ENCODE measurements around the gene ATP8A2.

ATP8A2 gene

DNA sequence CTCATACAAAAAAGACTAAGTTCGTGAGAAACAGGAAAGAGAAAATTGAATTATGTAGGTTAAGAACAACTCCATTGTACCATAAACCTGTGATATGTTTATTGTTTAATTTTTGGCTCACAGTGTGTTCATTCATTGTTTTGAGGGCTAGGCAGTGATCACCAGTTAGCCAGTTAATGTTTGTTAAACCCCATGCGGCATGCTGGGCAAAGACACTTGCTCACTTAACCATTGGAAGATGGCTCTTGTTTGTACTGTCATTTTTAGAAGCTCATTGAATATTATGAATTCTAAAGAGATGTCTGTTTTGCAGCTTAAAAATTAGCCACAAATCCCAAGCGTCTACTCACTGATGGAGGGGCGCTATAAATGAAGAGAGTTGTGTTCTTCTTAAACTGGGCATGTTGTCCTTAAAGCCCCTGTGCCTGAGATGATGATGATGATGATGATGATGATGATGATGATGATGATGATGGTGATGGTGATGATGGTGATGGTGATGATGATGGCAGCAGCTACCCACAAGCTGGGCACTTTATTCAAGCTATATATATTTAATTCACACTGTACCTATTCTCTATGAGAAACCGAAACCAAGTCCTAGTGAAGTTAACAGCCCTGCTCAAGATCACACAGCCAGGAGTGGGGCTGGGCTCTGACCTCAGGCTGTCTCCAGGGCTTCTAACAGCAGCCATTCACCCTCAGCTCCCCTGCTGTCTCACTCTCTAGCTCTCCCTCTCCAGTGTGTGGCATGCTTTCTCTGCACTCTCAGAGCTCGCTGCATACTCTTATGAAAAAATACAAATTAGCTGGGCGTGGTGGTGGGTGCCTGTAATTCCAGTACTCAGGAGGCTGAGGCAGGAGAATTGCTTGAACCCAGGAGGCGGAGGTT is 510.9 kb downstream of the ATP8A2 start:
- DNase-seq (ENCODE audit: low read depth in 2 of 2), result no peak

DNA sequence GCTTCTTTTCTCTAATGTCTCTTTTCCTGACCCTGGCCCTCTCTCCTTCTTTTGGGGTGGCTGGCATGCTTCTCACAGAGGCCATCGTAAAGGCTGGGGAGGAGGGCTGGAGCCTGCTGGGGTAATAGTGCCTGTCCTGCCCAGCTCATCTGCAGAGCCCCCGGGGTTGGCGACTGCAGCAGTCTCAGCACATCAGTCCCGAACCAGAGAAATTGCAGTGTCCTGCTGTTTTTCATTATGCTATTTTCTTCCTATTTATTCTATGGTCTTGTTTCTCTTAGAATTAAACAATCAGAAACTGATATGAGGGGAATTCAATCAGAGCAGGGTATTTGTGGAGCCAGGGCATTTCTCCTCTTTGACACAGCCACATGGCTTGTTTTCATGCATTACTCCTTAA is 513.6 kb downstream of the ATP8A2 start:
- DNase-seq (ENCODE audit: low read depth in 2 of 2), result no peak

DNA sequence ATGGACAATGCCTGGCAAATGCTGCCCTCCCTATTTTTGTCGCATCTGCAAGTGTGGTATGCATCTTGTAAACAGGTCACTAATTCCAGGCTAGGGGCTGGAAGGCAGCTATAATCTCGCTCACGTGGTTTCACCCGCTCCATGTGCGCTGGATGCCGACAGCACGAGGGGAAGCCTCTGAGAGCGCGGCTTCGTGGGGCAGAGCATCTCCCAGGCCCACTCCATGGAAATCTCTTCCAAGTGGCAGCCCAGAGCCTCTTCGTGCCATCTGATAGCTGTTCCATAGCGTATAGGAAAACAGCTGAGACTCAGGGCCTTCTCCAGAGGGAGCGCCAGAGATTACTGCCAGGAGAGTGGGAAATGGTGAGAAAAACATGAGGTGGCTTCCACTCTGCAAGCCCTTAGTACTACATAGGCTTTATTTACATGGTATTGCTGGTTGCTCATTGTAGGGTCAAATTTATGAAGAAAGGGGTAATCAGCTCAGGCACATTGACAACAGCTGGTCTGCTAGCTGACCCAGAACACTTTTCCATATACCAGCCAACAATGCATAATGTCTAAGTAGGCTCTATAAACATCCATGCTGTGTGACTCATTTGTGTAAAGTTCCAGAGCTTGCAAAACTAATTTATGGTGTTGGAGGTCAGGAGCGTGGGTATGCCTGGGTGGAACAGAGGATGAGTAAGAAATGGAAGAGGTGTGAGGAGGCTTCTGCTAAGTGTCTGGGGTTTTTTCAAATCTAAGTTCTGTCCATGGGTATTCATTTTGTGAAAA is 514.9 kb downstream of the ATP8A2 start:
- no peak for DNase-seq (ENCODE audit: low read depth in 2 of 2)

DNA sequence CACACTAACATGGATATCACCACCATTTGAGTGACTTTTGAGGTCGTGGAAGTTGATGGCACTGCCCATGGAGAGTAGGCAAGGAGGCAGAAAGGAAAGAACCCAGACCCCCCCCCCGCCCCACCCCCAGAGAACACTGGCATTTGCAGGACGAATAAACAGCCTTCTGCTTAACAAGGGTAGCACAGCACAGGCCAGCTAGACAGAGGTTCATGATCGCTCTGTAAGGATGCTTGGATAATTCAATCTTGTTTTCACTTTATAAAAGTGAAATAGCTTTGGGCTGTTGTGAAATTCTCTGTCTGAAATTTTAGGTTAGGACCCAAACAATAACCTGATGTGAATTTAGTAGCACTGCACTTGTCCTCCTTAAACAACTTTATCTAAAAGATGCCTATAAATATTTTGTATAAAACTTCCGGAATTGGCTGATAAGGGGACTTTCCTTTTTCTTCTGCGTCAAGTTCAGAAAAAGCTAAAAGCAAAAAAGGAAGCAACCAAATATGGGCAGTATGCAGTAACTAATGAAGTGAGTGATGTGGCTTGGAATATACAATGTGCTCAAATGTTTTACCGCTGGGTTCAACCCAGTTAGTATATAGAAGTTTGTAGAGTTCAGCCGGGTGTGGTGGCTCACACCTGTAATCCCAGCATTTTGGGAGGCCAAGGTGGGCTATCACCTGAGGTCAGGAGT is 516.3 kb downstream of the ATP8A2 start:
- no peak for DNase-seq (ENCODE audit: low read depth in 2 of 2)

DNA sequence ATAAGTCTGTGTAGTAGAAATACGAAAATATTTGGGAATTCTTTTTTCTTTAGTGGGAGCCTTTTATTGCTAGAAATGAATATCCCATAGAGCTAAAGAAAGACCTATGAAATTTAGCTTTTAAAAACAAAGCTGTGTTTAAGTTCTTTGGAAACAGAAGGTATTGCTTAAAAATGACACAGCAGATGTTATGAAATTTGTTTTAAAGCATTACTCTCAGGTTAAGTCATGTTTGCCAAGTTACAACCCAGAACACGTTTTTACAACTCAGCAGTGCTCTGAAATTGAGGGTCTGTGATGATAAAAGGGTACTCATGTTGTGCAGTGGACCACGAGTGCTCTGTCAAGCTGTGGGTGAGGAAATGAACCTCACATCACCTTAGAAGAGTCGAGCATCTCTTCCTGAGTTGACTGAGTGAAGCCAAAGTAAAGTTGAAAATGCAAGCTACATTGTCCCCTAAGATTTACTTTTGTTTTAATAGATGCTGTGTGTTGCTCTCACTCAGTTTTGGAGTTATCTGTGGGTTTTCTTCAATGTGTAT is 519.0 kb downstream of the ATP8A2 start:
- DNase-seq (ENCODE audit: low read depth in 2 of 2), result no peak

DNA sequence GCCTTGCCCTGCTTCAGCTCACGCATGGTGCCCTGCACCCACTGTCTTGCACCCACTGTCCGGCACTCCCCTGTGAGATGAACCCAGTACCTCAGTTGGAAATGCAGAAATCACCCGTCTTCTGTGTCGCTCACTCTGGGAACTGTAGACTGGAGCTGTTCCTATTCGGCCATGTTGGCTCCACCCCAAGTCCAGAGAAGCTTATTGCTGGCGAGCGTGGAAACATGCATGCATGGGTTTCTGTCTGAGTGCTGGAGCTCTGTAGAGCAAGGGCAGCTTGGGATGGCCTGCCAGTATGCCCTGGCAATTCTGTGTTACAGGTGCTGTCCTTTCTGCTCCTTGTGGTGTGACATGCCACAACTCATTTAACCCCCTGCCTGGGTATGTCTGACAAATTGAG is 527.2 kb downstream of the ATP8A2 start:
- no peak for DNase-seq (ENCODE audit: low read depth in 2 of 2)

DNA sequence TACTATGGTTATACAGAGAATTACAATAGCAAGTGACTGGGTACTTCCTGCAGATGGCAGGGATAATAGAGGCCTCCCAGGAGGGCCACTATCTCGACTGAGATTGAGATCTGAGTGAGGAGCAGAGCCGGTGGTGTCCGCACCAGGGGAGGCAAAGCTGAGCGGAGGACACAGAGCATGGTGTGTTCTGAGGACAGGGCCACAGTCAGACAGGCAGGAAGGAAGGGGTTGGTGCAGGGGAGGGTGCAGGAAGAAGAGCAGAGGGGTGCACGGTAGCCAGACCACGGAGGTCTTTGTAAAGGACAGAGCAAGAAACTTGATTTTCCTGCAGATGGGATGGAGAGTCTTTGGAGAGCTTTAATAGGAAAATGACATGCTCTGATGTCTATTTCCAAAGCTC is 527.7 kb downstream of the ATP8A2 start:
- DNase-seq (ENCODE audit: low read depth in 2 of 2), result no peak

DNA sequence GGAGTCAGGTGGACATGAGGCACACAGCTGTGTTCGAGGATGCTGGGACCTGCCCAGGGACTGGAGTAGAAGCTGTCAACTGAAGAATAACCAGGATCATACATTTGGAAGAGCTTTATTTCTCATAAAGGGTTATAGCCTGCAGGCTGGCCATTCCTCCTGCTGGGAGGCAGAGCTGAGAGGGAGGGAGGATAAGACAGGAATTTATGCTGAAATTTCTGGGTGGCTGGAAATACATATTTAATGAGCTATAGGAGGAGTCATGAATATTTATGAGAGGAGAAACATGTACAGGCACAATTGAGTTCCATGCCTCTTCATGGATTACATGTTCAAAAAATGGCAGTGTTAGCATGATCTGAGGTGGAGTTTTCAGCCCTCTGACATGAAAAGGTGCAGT is 528.2 kb downstream of the ATP8A2 start:
- DNase-seq (ENCODE audit: low read depth in 2 of 2), result no peak

DNA sequence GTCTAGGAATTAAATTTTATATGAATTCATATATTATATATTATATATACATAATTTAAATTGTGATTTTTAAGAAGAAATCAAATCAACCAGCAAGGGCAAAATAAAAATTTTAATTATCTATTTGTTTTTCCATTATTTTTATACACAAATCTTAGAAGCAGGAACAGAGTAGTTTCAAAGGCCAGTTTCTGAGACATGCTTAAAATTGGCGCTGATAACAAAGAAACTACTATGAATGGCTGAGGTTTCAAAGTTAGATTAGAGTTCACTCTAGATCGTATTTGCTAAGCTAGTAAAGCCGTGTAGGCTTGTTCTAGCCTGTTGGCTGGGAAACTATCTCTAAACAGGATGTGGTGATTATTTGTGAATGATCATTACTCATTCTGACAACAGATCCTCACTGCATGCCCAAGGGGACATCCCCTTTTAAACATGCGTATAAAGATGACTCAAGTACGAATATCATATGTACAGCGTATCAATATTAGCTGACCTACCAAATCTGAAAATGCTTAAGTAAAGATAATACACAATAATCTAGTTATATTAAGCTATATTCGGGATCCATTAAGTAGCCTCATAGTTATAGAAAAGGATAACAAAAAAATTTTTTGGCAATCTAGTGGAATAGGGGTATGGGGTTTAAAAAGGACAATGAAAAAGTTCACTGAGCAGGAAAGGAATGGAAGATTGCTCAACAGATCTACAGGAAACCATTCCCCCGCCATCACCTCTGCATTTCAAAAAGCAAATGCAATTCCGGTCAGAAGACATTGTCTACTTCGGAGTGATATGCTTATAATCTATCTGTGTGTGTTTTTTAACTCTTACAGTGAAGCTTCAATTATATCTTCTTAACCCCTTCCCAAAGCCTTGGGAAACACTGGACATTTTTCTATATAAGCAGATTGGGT is 529.9 kb downstream of the ATP8A2 start:
- DNase-seq (ENCODE audit: low read depth in 2 of 2), result peak in 1 of 2 donors; percentile 10

DNA sequence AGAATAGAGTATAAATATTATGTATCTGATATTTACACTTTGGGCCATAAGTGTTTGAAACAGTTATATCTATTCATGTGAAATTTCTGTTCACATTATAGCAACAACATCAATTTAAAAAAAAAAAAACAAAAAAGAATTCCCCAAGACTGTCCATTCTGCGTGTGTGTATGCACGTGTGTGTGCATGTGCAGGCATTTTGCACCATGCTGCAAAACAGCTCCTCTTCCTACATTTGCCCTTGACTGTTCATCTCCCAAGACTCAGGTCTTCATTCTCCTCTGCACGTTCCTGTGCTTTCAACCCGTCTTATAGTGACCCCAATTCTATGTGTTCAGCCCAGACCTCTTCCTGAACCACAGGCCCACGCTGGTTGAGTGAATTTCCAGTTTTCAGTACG is 530.7 kb downstream of the ATP8A2 start:
- no peak for DNase-seq (ENCODE audit: low read depth in 2 of 2)

DNA sequence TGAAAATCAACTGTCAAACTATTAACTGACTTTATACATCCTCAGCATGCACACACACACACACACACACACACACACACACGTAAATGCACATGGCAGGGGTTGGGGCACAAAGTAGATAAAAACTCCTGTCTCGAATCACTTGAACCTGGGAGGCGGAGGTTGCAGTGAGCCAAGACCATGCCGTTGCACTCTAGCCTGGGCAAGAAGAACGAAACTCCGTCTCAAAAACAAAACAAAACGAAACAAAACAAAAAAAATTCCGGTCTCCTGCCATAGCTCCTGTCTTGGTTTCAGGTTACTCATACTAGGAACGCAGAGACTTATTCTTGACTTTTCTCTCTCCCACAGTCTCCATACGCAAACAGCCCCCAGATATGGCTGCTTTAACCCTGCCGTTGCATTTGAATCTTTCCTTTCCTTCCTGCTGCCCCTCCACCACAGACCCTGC is 531.1 kb downstream of the ATP8A2 start:
- DNase-seq (ENCODE audit: low read depth in 2 of 2), result no peak

DNA sequence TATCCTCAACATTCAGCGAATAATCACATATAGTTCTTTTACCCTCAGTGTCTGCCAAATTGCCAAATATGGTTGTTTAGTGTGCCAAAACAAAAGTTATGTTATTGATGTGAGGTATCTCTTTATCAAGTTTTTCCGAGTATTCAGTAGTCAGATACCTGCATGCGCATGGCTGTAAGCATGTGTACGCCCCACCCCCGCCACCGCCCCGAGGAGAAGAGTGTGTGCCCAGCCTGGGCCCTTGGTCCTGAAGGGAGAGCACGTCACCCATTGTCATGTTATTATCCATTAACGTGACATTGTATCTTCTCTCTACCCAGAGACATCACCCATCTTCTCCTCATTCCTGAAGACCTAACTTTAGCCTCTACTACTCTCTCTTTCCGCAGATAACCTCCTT is 533.1 kb downstream of the ATP8A2 start:
- no peak for DNase-seq (ENCODE audit: low read depth in 2 of 2)

DNA sequence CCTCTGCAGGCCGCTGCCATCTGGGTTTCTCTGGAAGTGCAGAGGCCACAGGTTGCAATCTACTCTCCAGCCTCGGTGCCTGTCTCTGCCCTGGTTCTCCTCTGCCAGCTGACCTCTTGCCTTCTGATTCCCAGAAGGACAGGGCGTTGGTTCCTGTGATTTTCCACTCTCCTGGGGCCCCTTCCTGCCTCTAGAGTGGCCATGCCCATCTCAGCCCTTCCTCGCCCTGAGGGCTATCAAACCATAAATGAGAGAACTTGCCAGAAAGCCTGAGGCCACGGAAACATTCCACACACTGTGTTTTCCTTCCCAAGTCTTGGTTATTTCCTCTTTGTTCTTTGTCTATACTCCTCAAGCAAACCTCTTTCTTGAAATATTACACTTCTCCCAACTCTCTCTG is 533.8 kb downstream of the ATP8A2 start:
- no peak for DNase-seq (ENCODE audit: low read depth in 2 of 2)

DNA sequence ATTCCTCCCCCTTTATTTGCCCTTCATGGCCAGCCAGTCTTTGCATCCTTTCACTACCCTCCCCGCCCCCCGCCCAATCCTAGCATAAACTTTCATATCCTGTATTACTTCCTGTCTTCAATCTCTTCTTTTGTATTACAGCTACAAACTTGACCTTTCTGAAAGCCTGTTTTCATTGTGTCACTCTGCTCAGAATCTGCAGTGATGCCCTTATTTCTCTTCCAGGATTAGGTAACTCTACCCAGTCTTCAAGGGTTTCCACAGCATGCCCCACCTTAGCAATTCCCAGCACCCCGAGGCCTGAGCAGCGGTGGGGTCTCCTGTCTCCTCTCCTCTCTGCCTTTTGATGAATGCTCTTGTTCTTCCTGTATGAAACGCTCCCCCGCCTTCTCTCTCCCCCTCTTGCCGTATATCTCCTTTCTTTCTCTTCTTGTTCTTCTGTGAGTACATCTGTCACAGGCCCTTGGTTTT is 534.5 kb downstream of the ATP8A2 start:
- no peak for DNase-seq (ENCODE audit: low read depth in 2 of 2)

DNA sequence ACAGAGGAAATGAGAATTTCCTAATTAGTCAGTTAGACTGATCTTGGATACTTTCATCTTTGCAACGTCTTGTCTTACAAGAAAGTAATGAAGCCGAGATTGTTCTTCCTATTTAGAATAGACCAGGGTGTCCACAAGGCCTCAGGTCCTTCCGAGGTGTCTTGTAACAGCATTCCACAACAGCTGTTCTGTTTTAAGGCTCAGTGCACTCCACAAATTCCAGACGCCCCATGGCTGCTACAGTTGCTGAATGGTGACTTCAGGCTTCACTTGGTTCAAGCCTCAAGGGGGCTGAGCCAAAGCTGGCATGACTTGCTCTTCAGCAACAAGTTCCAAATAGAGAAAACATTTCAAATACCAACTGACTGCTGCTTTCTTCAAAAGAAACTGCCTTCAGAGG is 536.6 kb downstream of the ATP8A2 start:
- DNase-seq (ENCODE audit: low read depth in 2 of 2), result no peak

DNA sequence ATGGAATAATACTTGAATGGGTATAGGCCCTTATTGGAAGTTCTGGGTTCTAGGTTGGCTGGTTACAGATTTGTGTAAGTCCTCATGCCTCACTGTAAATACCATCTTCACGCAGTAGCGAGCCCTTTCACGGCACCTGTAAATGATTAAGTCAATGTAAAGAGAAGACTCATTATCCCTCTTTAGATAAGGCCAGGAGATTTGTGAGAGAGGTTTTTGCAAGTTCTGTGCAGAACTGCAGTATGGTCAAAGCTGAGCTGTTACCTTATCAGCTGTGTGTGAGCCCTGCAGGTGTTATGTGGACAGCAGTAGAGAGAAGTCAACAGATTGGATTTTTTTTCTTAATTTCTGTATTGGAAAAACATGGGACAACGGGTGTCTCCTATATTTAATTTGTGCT is 538.5 kb downstream of the ATP8A2 start:
- DNase-seq (ENCODE audit: low read depth in 2 of 2), result no peak

DNA sequence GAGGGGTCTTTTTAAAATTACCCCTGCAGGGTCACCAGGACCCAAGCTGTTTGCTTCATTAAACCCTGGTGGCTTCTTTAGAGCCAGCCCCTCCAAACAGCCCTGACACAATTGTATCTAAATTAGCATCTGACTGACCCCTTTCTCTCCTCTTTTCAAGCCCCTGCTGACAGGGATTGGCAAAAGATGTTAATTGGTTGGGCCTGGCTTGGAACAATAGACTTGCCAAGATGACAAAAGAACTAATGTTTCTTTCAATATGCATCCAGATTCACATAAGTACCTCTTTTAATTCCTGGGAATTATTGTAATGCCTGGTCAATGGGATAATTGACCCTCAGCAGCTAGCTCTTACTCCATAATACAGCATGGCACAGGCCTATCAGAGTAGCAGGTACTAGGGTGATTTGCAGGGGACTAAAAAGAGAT is 539.2 kb downstream of the ATP8A2 start:
- no peak for DNase-seq (ENCODE audit: low read depth in 2 of 2)

DNA sequence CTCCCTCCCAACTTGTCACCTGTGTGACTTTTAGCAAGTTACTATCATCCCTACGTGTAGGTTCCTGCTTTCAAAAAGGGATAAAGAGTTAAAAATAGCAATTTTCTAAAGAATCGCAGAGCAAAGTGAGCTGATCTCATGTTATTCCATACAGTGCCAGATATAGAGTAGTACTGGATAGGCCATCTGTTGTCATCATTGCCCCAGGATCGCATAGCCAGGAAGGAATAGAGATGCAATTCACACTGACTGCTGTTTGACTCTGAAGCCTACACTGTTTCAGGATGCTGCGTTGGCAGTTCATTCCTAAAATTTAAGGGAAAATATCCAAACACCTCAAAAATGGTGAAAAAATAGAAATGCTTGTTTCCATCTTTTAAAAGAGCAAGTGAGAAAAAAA is 541.2 kb downstream of the ATP8A2 start:
- no peak for DNase-seq (ENCODE audit: low read depth in 2 of 2)

DNA sequence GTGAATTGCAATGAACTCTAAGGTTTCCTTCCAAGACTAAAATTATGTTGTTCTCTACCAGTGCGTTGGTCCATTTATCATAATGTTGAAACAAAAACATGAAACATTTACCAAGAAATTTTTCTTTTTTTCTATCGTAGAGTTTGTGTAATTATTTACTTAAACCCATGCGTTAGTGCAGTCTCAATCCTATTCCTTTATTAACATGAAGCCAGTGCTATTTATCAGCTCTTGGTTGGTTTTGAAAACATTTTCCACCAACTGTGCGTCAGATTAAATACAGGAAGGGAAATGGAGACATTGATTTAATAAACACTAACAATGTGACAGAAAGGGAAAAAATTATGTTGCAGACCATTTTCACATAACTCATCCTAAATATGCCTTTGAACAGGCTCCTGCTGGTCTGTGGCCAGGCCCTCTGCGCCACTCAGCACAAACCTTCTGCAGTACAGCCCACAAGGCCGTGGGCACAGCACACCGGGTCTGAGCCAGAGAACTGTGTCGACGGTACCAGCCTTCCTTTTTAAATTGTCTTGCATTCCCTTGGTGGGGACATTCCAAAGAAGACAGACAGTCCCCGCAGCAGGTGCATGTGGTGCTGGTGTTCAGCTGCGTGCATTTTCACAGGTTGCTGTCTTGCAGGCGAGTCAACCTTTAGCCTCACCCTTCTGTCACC is 544.2 kb downstream of the ATP8A2 start:
- no peak for DNase-seq (ENCODE audit: low read depth in 2 of 2)

DNA sequence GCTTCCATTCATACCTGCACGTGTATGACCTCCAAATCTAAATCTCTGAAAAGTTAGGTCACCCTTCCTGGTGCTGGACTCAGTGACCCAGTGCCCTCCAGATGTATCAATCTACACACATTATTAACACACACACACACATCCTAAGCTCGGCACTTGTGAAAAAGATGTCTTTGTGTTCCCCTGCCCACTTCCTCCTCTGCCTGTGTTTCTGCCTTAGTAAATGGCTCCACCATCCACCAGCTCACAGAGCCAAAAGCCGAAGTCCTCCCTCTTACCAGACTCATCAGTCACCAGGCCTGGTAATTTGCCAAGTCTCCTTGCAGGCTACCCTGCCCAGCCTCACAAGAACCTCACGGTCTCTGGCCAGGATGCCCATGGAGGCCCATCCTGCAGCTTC is 548.5 kb downstream of the ATP8A2 start:
- no peak for DNase-seq (ENCODE audit: low read depth in 2 of 2)
